HG03460 (cell line): ENCODE measurements around the gene GAB2.

ENCODE experiments used
- ATAC-seq: cut with Tn5 transposase; IDR thresholded peaks from one replicate; pipeline ENCODE4 v1.9.1; 2021; ENCODE audit not compliant: unreplicated experiment

GAB2 gene

DNA sequence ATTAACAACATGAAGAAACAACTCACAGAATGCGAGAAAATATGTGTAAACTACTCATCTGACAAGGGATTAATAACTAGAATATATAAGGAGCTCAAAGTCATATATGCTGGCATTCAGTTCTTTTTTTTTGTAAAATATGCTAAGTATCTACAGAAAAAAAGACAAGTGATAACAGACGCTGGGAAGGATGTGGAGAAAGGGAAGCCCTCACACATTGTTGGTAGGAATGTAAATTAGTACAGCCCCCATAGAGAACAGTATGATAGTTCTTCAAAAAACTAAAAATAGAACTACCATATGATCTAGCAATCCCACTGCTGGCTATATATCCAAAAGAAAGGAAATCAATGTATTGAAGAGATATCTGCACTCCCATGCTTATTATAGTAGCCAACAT lies 13.8 kb downstream of the GAB2 start:
- ATAC-seq: no peak

GRCh38 chr11:78402847-78403246 lies 14.8 kb downstream of the GAB2 start:
- no peak for ATAC-seq

DNA sequence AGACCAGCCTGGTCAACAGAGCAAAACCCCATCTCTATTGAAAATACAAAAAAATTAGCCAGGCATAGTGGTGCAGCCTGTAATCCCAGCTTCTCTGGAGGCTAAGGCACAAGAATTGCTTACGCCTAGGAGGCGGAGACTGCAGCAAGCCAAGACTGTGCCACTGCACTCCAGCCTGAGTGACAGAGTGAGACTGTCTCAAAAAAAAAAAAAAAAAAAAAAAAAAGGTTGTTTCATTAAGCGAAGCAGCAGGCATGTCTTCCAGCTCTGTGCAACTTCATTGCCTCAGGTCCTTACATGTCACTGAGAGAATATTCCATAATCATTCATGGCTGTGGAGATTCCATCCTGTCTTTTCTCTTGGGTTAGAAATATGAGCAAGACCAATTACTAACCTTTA lies 16.9 kb downstream of the GAB2 start:
- ATAC-seq: no peak

DNA sequence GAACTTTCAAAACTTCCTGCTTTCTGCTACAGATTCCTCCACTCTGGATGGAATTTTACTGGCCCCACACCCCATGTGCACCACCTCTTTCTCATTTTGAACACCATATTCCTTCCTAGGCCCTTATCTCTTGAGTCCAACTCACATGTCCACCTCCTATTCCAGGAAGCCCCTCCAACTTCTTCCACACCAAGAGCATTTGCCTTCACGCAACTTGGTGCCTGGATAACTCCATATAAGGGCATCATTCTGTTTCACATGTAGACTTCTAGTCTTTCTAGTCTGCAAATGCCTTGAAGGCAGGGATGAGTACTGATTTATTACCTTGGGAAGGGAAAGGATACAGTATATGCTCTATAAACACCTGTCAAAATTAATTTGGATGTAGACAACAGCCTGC lies 17.5 kb downstream of the GAB2 start:
- no peak for ATAC-seq

GRCh38 chr11:78399136-78399535 lies 18.5 kb downstream of the GAB2 start:
- no peak for ATAC-seq

GRCh38 chr11:78398715-78399114 lies 18.9 kb downstream of the GAB2 start:
- ATAC-seq: no peak

- peak; percentile 85 for ATAC-seq
These were observed 20.2 kb downstream of the GAB2 start for GRCh38 chr11:78397398-78397797.

DNA sequence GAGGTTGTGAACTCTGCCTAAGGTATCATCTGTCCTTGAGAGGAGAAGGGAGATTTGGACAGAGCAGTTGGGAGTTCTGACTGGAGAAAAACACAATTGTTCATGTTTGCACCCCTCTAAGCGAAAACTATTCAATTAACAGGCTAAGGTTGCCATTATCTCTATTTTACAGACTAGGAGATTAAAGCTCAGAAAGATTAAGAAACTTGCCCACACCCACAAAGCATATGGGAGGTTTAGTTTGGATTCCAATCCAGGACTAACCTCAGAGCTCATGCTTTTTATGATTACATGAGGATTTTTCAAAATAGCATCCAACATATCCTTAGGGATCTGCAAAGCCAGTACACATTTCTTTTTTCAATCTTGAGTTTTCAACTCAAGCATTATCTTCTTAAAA lies 22.0 kb downstream of the GAB2 start:
- ATAC-seq: no peak

- no peak for ATAC-seq
These were observed 24.8 kb downstream of the GAB2 start for GRCh38 chr11:78392854-78393253.

- no peak for ATAC-seq
These were observed 26.2 kb downstream of the GAB2 start for GRCh38 chr11:78391424-78391823.

DNA sequence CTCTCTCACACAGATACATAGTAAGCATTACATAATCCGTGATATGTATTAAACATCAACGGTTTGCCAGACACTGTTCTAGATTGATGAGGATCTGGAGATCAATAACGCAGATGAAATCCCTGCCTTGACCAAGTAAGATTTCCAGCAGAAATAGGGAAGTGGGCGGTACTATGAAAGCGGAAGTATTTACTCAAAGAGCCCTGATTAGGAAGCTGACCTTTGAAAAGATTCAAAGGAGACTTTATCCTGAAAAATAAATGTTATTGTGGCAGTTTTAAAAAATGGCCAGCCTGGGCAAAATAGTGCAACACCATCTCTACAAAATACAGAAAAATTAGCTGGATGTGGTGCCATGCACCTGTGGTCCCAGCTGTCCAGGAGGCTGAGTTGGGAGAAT lies 26.8 kb downstream of the GAB2 start:
- ATAC-seq: no peak

DNA sequence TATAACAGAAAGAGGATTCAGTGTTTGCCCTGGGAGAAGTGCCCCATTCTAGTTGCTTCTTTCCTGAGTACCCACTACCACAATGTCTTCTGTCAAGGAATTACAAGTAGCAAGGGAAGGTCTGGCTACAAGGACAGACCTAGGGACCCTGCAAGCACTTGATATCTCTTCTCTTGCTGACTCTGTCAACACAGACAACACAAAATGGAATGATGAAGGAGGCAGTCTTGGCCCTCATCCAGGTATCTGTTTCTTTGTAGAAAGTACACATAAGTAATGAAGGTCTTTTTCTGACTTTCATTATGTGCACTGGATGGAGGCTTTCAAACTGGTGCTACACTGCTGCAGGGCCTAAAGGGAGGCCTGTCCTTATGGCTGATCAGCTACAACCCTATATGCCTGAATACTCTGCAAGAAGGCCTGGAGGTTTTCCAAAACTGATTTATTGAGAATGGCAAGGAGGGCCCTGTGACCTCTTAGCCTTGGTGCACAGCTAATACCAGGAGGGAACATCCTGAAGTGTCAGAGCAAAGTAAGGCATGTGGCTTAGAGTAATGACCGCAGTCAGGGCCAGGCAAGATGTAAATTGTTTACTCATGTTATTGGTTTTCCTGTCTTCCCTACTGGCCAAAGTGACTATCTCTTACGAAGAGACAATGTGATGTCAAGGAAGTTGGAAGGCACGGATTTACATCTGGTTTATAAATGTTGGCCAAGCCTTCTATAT lies 31.2 kb downstream of the GAB2 start:
- no peak for ATAC-seq

- no peak for ATAC-seq
These were observed 32.4 kb downstream of the GAB2 start for GRCh38 chr11:78385205-78385604.

DNA sequence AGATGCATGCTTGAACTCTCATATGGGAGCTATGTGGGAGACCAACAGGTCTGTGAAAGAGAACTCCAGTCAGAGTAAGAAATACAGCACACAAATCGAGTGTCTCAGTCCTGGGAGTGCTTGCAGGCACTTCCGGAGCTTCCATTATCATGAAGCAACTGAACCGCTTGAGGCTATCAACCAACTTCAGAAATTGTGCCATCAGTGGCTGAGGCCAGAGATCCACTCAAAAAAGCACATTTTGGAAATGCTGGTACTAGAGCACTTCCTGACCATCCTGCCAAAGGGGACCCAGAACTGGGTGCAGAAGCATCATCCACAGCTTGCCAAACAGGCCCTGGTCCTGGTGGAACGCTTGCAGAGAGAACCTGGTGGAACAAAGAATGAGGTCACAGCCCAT lies 33.4 kb downstream of the GAB2 start:
- ATAC-seq: no peak

DNA sequence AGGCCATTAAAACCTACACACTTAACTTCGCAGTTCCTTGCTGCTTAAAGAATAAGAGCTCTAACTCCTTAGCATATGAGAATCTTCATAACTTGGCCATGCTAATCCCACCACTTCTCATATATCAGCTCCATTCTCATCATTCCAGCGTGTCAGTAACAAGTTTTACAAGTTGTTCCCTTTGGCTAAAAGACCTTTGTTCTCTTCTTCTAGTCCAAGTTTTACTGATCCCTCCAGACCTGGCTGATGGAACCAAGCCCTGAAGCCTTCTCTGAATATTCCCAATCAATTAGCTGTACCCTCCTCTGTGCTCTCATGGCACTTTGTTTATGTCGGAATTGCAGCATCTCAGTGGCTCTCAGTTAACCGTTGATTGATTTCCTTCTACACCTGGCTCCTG lies 35.8 kb downstream of the GAB2 start:
- ATAC-seq: no peak

GRCh38 chr11:78380615-78381051 lies 37.0 kb downstream of the GAB2 start:
- ATAC-seq: no peak

- ATAC-seq: no peak
These were observed 38.5 kb downstream of the GAB2 start for GRCh38 chr11:78379039-78379670.

DNA sequence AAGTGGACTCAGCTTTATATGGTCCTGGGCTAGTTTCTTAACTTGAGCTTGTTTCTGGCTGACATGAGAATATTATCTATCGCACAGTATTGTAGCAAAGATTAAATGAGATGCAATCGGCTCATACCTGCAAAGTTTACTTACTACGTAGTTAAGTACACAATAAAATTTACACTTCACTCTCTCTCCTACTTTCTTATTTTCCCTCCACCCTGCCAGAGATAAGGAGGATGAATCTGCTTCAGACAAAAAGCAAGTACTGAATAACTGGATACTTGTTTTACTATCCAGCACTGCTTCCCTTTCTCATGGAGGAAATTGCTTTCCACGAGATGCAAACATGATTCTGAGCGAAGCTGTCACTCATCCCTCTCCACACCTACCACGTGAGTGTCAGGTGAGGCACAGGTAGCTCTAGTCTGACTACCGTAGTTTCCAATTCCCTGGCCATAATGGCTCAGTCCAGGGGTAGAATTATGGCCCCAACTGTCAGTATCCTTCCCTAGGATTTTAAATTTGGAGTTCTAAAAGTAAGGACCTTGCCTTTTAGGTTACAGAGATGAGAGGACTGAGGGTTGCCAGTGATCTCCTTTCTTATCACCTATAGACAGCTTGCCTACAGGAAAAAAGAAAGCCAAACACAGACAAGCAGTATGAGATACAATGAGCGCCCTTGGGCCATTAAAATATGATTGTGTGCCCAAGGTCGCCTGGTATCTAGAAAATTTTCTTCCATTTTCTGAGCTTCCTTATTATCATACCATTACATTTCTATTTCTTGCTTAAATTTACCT lies 39.8 kb downstream of the GAB2 start:
- ATAC-seq: no peak

DNA sequence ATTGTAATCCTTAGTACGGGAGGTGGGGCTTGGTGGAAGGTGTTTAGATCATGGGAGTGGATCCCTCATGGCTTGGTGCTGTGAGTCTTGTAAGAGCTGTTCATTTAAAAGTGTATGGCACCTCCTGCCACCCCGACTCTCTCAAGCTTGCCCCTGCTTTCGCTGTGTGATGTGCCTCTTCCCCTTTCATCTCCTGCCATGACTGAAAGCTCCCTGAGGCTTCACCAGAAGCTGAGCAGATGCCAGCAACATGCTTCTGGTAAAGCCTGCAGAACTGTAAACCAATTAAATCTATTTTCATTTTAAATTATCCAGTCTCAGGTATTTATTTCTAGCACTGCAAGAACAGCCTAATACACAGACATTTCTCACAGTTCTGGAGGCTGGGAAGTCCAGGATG lies 40.8 kb downstream of the GAB2 start:
- ATAC-seq: no peak

DNA sequence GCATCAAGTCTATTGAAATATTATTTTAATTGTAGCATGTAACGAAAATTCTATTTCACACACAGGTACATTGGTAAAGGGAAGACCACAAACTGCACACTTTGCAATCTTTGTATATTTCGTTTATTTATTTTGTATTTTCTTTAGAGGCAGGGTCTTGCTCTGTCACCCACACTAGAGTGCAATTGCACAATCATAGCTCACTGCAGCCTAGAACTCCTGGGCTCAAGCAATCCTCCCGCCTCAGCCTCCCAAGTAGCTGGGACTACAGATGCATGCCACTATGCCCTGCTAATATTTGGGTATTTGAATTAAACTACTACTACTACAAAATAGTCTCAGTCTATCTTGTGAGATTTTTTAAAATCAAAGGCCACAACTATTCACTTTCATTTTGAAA lies 42.7 kb downstream of the GAB2 start:
- ATAC-seq: no peak

- ATAC-seq: no peak
These were observed 43.9 kb downstream of the GAB2 start for GRCh38 chr11:78373689-78374088.

DNA sequence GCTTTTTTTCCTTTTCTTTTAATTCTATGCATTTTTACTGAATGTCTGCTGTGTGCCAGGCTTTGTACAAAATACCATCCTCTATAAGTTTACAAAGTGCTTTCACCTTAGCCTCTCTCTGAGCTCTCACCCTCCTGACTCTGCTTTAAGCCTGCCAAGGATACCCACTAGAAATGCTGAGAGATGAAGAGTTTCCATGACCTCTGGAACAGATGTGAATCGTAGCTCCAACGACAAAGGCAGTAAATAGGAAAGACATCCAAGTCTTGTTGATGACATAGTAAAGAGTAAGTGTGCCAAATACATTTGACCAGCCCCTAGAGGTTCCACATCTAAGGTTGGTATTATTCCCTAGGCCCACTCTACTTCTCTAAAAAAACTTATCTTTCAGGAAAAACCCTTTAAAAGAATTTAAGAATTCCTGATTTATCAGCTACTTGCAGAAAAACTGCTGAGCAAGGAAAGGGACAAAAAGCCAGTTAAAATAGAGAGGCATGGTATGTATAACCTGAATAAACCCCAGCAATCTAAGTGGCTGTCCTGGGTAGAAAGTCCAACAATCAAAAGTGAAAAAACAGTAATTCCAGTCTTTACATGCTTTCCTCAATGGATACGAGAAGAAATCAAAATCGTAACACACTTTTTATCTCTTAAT lies 45.4 kb downstream of the GAB2 start:
- no peak for ATAC-seq
